Fibroblast of gingiva (primary cell): ENCODE results near the gene ITGB5.
"Not testable (repeated sequence)": the region's sequence is repeated elsewhere in the genome, so short reads cannot be mapped to it uniquely, and the experiment has no call there.

ENCODE experiments used
- DNase-seq: peaks from one replicate; pipeline ENCODE4 v3.0.0-alpha.2; 2011; ENCODE audit warnings: low read depth

ITGB5 gene

GRCh38 chr3:124814620-124815421, 72.3 kb downstream of the ITGB5 start:
- peak; percentile 29 for DNase-seq

- DNase-seq: no peak
These were observed 73.6 kb downstream of the ITGB5 start for GRCh38 chr3:124813541-124813940.

- DNase-seq: peak; percentile 100
These were observed 74.6 kb downstream of the ITGB5 start for GRCh38 chr3:124812291-124813265.

- peak; percentile 78 for DNase-seq
These were observed 75.7 kb downstream of the ITGB5 start for GRCh38 chr3:124811436-124811835.

GRCh38 chr3:124810970-124811369, 76.2 kb downstream of the ITGB5 start:
- DNase-seq: no peak

GRCh38 chr3:124809039-124809438, 78.1 kb downstream of the ITGB5 start:
- DNase-seq: no peak

- no peak for DNase-seq
These were observed 81.5 kb downstream of the ITGB5 start for GRCh38 chr3:124805671-124806070.

GRCh38 chr3:124804875-124805274, 82.3 kb downstream of the ITGB5 start:
- DNase-seq: no peak

- no peak for DNase-seq
These were observed 84.5 kb downstream of the ITGB5 start for GRCh38 chr3:124802702-124803101.

- no peak for DNase-seq
These were observed 85.0 kb downstream of the ITGB5 start for GRCh38 chr3:124802061-124802698.

- DNase-seq: no peak
These were observed 86.5 kb downstream of the ITGB5 start for GRCh38 chr3:124800511-124801258.

GRCh38 chr3:124800076-124800475, 87.1 kb downstream of the ITGB5 start:
- DNase-seq: no peak

- no peak for DNase-seq
These were observed 87.5 kb downstream of the ITGB5 start for GRCh38 chr3:124799676-124800075.

- no peak for DNase-seq
These were observed 89.7 kb downstream of the ITGB5 start for GRCh38 chr3:124797426-124797945.

- no peak for DNase-seq
These were observed 90.7 kb downstream of the ITGB5 start for GRCh38 chr3:124796477-124796876.

- no peak for DNase-seq
These were observed 94.0 kb downstream of the ITGB5 start for GRCh38 chr3:124793054-124793739.

GRCh38 chr3:124792341-124793040, 94.7 kb downstream of the ITGB5 start:
- DNase-seq: no peak

- peak; percentile 92 for DNase-seq
These were observed 95.5 kb downstream of the ITGB5 start for GRCh38 chr3:124791639-124792151.

- peak; percentile 81 for DNase-seq
These were observed 96.0 kb downstream of the ITGB5 start for GRCh38 chr3:124791142-124791541.

GRCh38 chr3:124789103-124789502, 98.1 kb downstream of the ITGB5 start:
- not testable (repeated sequence) for DNase-seq
